Endothelial cell (in vitro differentiated cells): ENCODE results near the gene SERPINI2. TPM values are rescaled to one million over a fixed set of nuclear protein-coding genes. Genes with fewer than 3 reads are reported as not detected.

Experiments used
- DNase-seq: peaks from one replicate; pipeline ENCODE4 v3.0.0; 2021; ENCODE audit warnings: low spot score
- H3K27ac Mint-ChIP-seq: one replicate; pipeline ENCODE4 v1.8.0; 2021; ENCODE audit warnings: mixed read lengths, inconsistent platforms; ENCODE audit not compliant: unreplicated experiment
- H3K27me3 Mint-ChIP-seq: one replicate; pipeline ENCODE4 v1.8.0; 2021; ENCODE audit warnings: mild to moderate bottlenecking, moderate library complexity, mixed read lengths, inconsistent platforms; ENCODE audit not compliant: unreplicated experiment
- H3K36me3 Mint-ChIP-seq: one replicate; pipeline ENCODE4 v1.8.0; 2021; ENCODE audit warnings: mild to moderate bottlenecking, low read depth, mixed read lengths, inconsistent platforms; ENCODE audit not compliant: unreplicated experiment
- H3K4me1 Mint-ChIP-seq: one replicate; pipeline ENCODE4 v1.8.0; 2021; ENCODE audit warnings: mild to moderate bottlenecking, mixed read lengths, inconsistent platforms; ENCODE audit not compliant: unreplicated experiment
- H3K4me3 Mint-ChIP-seq: one replicate; pipeline ENCODE4 v1.8.0; 2021; ENCODE audit warnings: mild to moderate bottlenecking, mixed read lengths, inconsistent platforms; ENCODE audit not compliant: unreplicated experiment
- H3K9me3 Mint-ChIP-seq: one replicate; pipeline ENCODE4 v1.8.0; 2021; ENCODE audit warnings: mixed read lengths, inconsistent platforms; ENCODE audit not compliant: unreplicated experiment
- total RNA-seq: library from RNA; stranded (reverse); fragmentation: NEBNext Ultra II Directional; extraction: Animal tissue kit (Norgen Biotek cat#: 25700); gene quantifications from one replicate; pipeline ENCODE4 v1.2.1, GENCODE V29; 2021; ENCODE audit not compliant: unreplicated experiment
- TF ChIP-seq, protein P1 (sequence below): fragments of 200-600 bp; sonication (generic); IDR thresholded peaks from one replicate; pipeline ENCODE4 v1.5.0; 2021; ENCODE audit warnings: antibody characterized with exemption; ENCODE audit not compliant: unreplicated experiment

Gene SERPINI2
- total RNA-seq, 1 donor from 2014 or later, result not detected

DNA sequence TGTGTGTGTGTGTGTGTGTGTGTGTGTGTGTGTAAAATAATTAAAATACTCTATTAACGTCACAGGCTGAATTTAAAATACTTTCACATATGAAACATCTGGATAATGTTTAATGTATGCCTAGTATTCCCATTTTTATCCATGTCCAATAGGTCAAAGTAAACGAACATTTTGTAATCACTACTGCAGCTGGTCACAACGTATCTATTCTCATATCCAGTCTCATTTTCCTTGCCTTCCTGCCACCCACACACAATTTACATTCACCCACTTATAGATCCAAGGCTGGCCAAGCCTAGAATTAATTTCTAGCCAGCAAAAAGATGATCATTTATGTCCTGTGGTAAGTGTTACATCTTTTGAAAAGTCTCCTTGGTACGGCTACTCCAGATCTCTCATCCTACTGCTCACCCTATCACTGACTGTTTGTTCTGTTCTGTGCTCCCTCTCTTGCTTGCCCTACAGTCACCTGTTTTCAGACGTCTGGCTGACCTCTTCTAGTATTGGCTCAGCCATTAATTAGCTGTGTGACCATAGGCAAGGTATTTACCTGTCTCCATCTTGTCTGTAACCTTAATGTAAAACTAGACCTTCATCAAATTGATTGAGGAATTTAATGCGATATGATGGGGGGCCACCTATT, 17.6 kb downstream of the SERPINI2 start:
- no peaks in the 10 kb centered on the region for H3K27me3 Mint-ChIP-seq

GRCh38 chr3:167453815-167454214, 20.0 kb downstream of the SERPINI2 start:
- H3K27me3 Mint-ChIP-seq, result no peaks in the 10 kb centered on the region
- TF ChIP-seq, protein P1, sequence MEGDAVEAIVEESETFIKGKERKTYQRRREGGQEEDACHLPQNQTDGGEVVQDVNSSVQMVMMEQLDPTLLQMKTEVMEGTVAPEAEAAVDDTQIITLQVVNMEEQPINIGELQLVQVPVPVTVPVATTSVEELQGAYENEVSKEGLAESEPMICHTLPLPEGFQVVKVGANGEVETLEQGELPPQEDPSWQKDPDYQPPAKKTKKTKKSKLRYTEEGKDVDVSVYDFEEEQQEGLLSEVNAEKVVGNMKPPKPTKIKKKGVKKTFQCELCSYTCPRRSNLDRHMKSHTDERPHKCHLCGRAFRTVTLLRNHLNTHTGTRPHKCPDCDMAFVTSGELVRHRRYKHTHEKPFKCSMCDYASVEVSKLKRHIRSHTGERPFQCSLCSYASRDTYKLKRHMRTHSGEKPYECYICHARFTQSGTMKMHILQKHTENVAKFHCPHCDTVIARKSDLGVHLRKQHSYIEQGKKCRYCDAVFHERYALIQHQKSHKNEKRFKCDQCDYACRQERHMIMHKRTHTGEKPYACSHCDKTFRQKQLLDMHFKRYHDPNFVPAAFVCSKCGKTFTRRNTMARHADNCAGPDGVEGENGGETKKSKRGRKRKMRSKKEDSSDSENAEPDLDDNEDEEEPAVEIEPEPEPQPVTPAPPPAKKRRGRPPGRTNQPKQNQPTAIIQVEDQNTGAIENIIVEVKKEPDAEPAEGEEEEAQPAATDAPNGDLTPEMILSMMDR, result no peak
- H3K4me1 Mint-ChIP-seq, result no peaks in the 10 kb centered on the region
- H3K9me3 Mint-ChIP-seq, result no peaks in the 10 kb centered on the region
- H3K4me3 Mint-ChIP-seq, result no peak overlapping the region
- H3K36me3 Mint-ChIP-seq, result no peaks in the 10 kb centered on the region
- no peak for DNase-seq
- H3K27ac Mint-ChIP-seq, result no peak overlapping the region

More for the DNA sequence above, 17.6 kb downstream of the SERPINI2 start:
- H3K4me1 Mint-ChIP-seq, result no peaks in the 10 kb centered on the region
- H3K4me3 Mint-ChIP-seq, result no peak overlapping the region
- H3K27ac Mint-ChIP-seq, result no peak overlapping the region
- no peaks in the 10 kb centered on the region for H3K9me3 Mint-ChIP-seq
- TF ChIP-seq, protein P1, result no peak
- DNase-seq, result no peak
- H3K36me3 Mint-ChIP-seq, result no peaks in the 10 kb centered on the region

GRCh38 chr3:167451282-167451681, 22.6 kb downstream of the SERPINI2 start:
- Mint-ChIP-seq H3K27me3 (no peaks in the 10 kb centered on the region), H3K4me3 (no peak overlapping the region), H3K36me3 (no peaks in the 10 kb centered on the region), H3K27ac (no peak overlapping the region), H3K9me3 (no peaks in the 10 kb centered on the region), H3K4me1 (no peaks in the 10 kb centered on the region)
- DNase-seq, result no peak
- TF ChIP-seq, protein P1, result no peak

- H3K27me3 Mint-ChIP-seq, result no peaks in the 10 kb centered on the region
- H3K36me3 Mint-ChIP-seq, result no peaks in the 10 kb centered on the region
- H3K4me3 Mint-ChIP-seq, result no peak overlapping the region
- TF ChIP-seq, protein P1, result no peak
- H3K4me1 Mint-ChIP-seq, result no peaks in the 10 kb centered on the region
- no peak for DNase-seq
- no peak overlapping the region for H3K27ac Mint-ChIP-seq
- no peaks in the 10 kb centered on the region for H3K9me3 Mint-ChIP-seq
Measured at GRCh38 chr3:167450675-167451074, 23.2 kb downstream of the SERPINI2 start.

GRCh38 chr3:167450195-167450594, 23.6 kb downstream of the SERPINI2 start:
- TF ChIP-seq, protein P1, result no peak
- H3K9me3 Mint-ChIP-seq, result no peaks in the 10 kb centered on the region
- no peak overlapping the region for H3K27ac Mint-ChIP-seq

More at GRCh38 chr3:167450195-167450594, 23.6 kb downstream of the SERPINI2 start:
- Mint-ChIP-seq H3K27me3 (no peaks in the 10 kb centered on the region), H3K4me1 (no peaks in the 10 kb centered on the region), H3K36me3 (no peaks in the 10 kb centered on the region), H3K4me3 (no peak overlapping the region)
- no peak for DNase-seq
